ENCODE results near the gene NEDD4L. TPM values are rescaled to one million over a fixed set of nuclear protein-coding genes. Genes with fewer than 3 reads are reported as not detected.

The NEDD4L gene
- total and polyA plus RNA-seq, 4 donors, result 10.2 to 20.3 (median 13.2) TPM

DNA sequence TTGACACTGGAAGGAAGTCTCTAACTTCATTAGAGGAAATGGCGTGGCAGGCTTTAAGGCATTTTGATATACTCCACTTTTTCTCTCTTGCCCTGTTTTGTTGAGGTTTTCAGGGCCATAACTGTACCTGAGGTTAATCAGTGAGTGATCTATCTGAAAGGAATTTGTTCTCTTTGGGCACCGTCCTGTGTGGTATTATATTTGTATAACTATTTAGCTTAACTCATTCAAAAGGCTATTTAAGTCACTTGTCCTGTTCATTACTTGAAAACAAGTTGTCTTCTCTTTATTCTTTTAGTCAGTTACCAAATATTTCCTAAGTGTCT is 180.4 kb downstream of the NEDD4L start:
- peak overlapping the region in 1 of 2 donors; percentile 86 for H3K9ac ChIP-seq (ENCODE audit: low read depth in 1 of 2, low read length in 2 of 2)
- WGBS, result 12% methylated on average over 2 of the region's 2 CpGs
- no peak overlapping the region for H3K4me3 ChIP-seq (ENCODE audit: low read depth in 1 of 3, low read length in 3 of 3)

DNA sequence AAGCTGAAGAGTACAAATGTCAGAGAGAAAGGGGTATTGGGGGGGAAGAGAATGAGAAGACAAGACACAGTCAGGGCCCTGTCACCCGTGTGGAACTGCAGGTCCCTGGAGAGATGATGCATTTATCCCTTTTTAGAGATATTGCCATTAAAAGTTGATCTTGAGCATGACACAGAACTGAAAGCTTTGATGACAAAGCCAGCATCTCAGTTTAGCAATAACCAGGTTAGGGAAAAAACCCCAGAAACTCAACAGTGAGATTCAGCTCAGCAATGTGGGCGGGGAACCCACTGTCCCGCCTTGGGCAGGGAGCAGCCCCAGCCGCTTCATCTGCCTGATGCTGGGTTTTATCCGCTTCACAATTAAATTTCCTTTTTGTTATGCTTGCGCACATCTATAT is 181.1 kb downstream of the NEDD4L start:
- no peaks in the 10 kb centered on the region for H3K27me3 ChIP-seq (ENCODE audit: control insufficient read depth in 4 of 4, insufficient read depth in 4 of 4, low read length in 3 of 4)
- no peaks in the 10 kb centered on the region for H3K9me3 ChIP-seq (ENCODE audit: control insufficient read depth in 4 of 4, low read length in 3 of 4)
- H3K36me3 ChIP-seq (ENCODE audit: control insufficient read depth in 4 of 4, insufficient read depth in 3 of 4, low read depth in 1 of 4, low read length in 3 of 4), result no peaks in the 10 kb centered on the region
- 88% methylated on average over 6 of the region's 6 CpGs for WGBS
- H3K9ac ChIP-seq (ENCODE audit: low read depth in 1 of 2, low read length in 2 of 2), result no peak overlapping the region
- no peak overlapping the region for H3K4me3 ChIP-seq (ENCODE audit: low read depth in 1 of 3, low read length in 3 of 3)
- H3K4me1 ChIP-seq (ENCODE audit: control insufficient read depth in 4 of 4, insufficient read depth in 4 of 4, low read length in 3 of 4), result peaks cover 0 to 27% (median 14%) of the 10 kb centered on the region in 4 donors
- H3K27ac ChIP-seq (ENCODE audit: low read depth in 1 of 2, low read length in 2 of 2), result no peak overlapping the region
- no peak for DNase-seq (ENCODE audit: low spot score)
- no peak for TF ChIP-seq FOXA2 (IDR thresholded peaks at IDR 0.05)
- TF ChIP-seq, protein P1, sequence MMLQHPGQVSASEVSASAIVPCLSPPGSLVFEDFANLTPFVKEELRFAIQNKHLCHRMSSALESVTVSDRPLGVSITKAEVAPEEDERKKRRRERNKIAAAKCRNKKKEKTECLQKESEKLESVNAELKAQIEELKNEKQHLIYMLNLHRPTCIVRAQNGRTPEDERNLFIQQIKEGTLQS (IDR thresholded peaks at IDR 0.05), result no peak
- TF ChIP-seq CTCF (IDR thresholded peaks at IDR 0.05; ENCODE audit: low read depth, low read length, missing input control), result no peak
- TF ChIP-seq RAD21 (IDR thresholded peaks at IDR 0.05), result no peak
- TF ChIP-seq YY1 (IDR thresholded peaks at IDR 0.05), result no peak
- no peak for TF ChIP-seq TAF1 (conservative IDR thresholded peaks at IDR 0.05)
- TF ChIP-seq RXRA (IDR thresholded peaks at IDR 0.05), result no peak
- TF ChIP-seq NR2F2 (IDR thresholded peaks at IDR 0.05), result no peak
- no peak for TF ChIP-seq GABPA (IDR thresholded peaks at IDR 0.05 in 1 of 2, conservative IDR thresholded peaks at IDR 0.05 in 1 of 2)
- no peak for TF ChIP-seq HNF4G (IDR thresholded peaks at IDR 0.05)
- TF ChIP-seq, protein P2, sequence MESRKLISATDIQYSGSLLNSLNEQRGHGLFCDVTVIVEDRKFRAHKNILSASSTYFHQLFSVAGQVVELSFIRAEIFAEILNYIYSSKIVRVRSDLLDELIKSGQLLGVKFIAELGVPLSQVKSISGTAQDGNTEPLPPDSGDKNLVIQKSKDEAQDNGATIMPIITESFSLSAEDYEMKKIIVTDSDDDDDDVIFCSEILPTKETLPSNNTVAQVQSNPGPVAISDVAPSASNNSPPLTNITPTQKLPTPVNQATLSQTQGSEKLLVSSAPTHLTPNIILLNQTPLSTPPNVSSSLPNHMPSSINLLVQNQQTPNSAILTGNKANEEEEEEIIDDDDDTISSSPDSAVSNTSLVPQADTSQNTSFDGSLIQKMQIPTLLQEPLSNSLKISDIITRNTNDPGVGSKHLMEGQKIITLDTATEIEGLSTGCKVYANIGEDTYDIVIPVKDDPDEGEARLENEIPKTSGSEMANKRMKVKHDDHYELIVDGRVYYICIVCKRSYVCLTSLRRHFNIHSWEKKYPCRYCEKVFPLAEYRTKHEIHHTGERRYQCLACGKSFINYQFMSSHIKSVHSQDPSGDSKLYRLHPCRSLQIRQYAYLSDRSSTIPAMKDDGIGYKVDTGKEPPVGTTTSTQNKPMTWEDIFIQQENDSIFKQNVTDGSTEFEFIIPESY (IDR thresholded peaks at IDR 0.05), result no peak
- no peak for TF ChIP-seq SP1 (IDR thresholded peaks at IDR 0.05)

More for the DNA sequence above, 180.4 kb downstream of the NEDD4L start:
- no peaks in the 10 kb centered on the region for H3K27me3 ChIP-seq (ENCODE audit: control insufficient read depth in 4 of 4, insufficient read depth in 4 of 4, low read length in 3 of 4)
- H3K36me3 ChIP-seq (ENCODE audit: control insufficient read depth in 4 of 4, insufficient read depth in 3 of 4, low read depth in 1 of 4, low read length in 3 of 4), result no peaks in the 10 kb centered on the region
- H3K27ac ChIP-seq (ENCODE audit: low read depth in 1 of 2, low read length in 2 of 2), result peak overlapping the region; percentile 93 to 98
- H3K9me3 ChIP-seq (ENCODE audit: control insufficient read depth in 4 of 4, low read length in 3 of 4), result no peaks in the 10 kb centered on the region
- H3K4me1 ChIP-seq (ENCODE audit: control insufficient read depth in 4 of 4, insufficient read depth in 4 of 4, low read length in 3 of 4), result peaks cover 0 to 25% (median 14%) of the 10 kb centered on the region in 4 donors
- TF ChIP-seq CTCF (IDR thresholded peaks at IDR 0.05; ENCODE audit: low read depth, low read length, missing input control), result no peak
- no peak for TF ChIP-seq FOXA1 (IDR thresholded peaks at IDR 0.05)
- TF ChIP-seq, protein P2 (IDR thresholded peaks at IDR 0.05), result no peak
- no peak for TF ChIP-seq GABPA (IDR thresholded peaks at IDR 0.05 in 1 of 2, conservative IDR thresholded peaks at IDR 0.05 in 1 of 2)
- TF ChIP-seq, protein P1 (IDR thresholded peaks at IDR 0.05), result no peak
- no peak for TF ChIP-seq TAF1 (conservative IDR thresholded peaks at IDR 0.05)
- TF ChIP-seq SP1 (IDR thresholded peaks at IDR 0.05), result no peak
- TF ChIP-seq RXRA (IDR thresholded peaks at IDR 0.05), result no peak
- no peak for TF ChIP-seq YY1 (IDR thresholded peaks at IDR 0.05)
- TF ChIP-seq JUND (IDR thresholded peaks at IDR 0.05), result no peak
- no peak for TF ChIP-seq HNF4G (IDR thresholded peaks at IDR 0.05)
- TF ChIP-seq EGR1 (IDR thresholded peaks at IDR 0.05; ENCODE audit: low read depth in 2 of 2), result no peak
- no peak for DNase-seq (ENCODE audit: low spot score)

Measured in liver (tissue), 9 donors.